Ascending aorta (tissue), 2 donors: ENCODE data around the gene UST. TPM values are rescaled to one million over a fixed set of nuclear protein-coding genes. Genes with fewer than 3 reads are reported as not detected.

ENCODE experiments used
- DNase-seq, 2 donors: peaks; one replicate each; pipeline ENCODE4 v3.0.0-alpha.2; 2019; ENCODE audit warnings: low spot score in 2 of 2
- H3K27ac ChIP-seq, 2 donors: fragments of 200-600 bp; sonication (generic); one replicate each; pipeline ENCODE4 v1.5.1; 2016 to 2017; ENCODE audit warnings: mild to moderate bottlenecking in 1 of 2
- H3K27me3 ChIP-seq: fragments of 200-600 bp; sonication (generic); one replicate; pipeline ENCODE4 v1.5.1; 2017
- H3K36me3 ChIP-seq, 2 donors: fragments of 200-600 bp; sonication (generic); one replicate each; pipeline ENCODE4 v1.5.1; 2016
- H3K4me1 ChIP-seq, 2 donors: fragments of 200-600 bp; sonication (generic); one replicate each; pipeline ENCODE4 v1.5.1; 2016 to 2017; ENCODE audit warnings: mild to moderate bottlenecking in 1 of 2
- H3K4me3 ChIP-seq, 2 donors: fragments of 200-600 bp; sonication (generic); one replicate each; pipeline ENCODE4 v1.5.1; 2016 to 2017; ENCODE audit warnings: mild to moderate bottlenecking in 1 of 2
- H3K9me3 ChIP-seq, 2 donors: fragments of 200-600 bp; sonication (generic); one replicate each; pipeline ENCODE4 v1.5.1; 2016
- CTCF ChIP-seq, 3 experiments: fragments of 200-600 bp in 2 of 3; fragments of 450-650 bp in 1 of 3; sonication (generic) in 2 of 3; IDR thresholded peaks; one replicate each; pipeline ENCODE4 v1.5.1; 2016 to 2019; ENCODE audit warnings: antibody characterized with exemption in 3 of 3, mild to moderate bottlenecking in 1 of 3, moderate library complexity in 1 of 3
- intact Hi-C: fragments of 100-400 bp; cut with DNase I; formaldehyde crosslinking; loops from one replicate; pipeline ENCODE4 v1.15.1; 2023
- total RNA-seq: library from RNA; depleted of rRNA; stranded (reverse); fragments of >200 nt; gene quantifications from one replicate; pipeline ENCODE4 v1.1.0, GENCODE V29; 2016

UST gene
- total RNA-seq, 1 donor from 2014 or later = 27.0 TPM

- peaks cover 4 to 14% of the 10 kb centered on the region in 2 donors for H3K4me1 ChIP-seq
- intact Hi-C loops = no loop called here
- no peak overlapping the region for H3K27ac ChIP-seq
- no peaks in the 10 kb centered on the region for H3K36me3 ChIP-seq
- DNase-seq = no peak
- no peak for TF ChIP-seq CTCF (IDR thresholded peaks at IDR 0.05)
- no peaks in the 10 kb centered on the region for H3K9me3 ChIP-seq
- H3K27me3 ChIP-seq = no peaks in the 10 kb centered on the region
- no peak overlapping the region for H3K4me3 ChIP-seq
These were observed 218.5 kb downstream of the UST start for GRCh38 chr6:148965287-148965686.

- intact Hi-C loops = no loop called here
- DNase-seq = no peak
- no peak for TF ChIP-seq CTCF (IDR thresholded peaks at IDR 0.05)
- no peaks in the 10 kb centered on the region for H3K9me3 ChIP-seq
- H3K27ac ChIP-seq = no peak overlapping the region
- no peaks in the 10 kb centered on the region for H3K27me3 ChIP-seq
- H3K36me3 ChIP-seq = no peaks in the 10 kb centered on the region
- peaks cover 4 to 19% of the 10 kb centered on the region in 2 donors for H3K4me1 ChIP-seq
- H3K4me3 ChIP-seq = no peak overlapping the region
These were observed 220.2 kb downstream of the UST start for GRCh38 chr6:148967011-148967520.

DNA sequence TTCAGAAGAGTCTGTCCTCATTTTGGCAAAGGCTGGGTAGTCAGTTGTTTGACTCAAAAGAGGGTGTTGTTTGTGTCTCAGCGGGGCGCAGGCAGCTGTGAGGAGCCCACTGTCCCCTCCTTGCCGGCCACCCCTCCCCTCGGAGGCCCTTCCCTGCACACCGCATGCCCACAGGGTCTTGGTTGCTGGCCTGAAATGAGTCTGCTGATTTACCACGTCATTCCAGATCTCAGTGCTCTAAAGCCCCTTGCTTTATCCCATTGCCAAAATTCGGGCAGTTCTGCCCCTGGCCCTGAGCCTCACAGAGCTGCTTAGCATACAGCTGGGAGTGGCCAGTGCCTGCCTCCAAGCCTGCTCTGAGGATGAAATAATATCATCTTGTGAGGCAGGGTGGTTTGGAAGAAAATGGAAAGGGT is 220.7 kb downstream of the UST start:
- no peak for DNase-seq
- H3K4me3 ChIP-seq = no peak overlapping the region
- no peak overlapping the region for H3K27ac ChIP-seq
- peaks cover 4 to 19% of the 10 kb centered on the region in 2 donors for H3K4me1 ChIP-seq
- no peak for TF ChIP-seq CTCF (IDR thresholded peaks at IDR 0.05)
- H3K36me3 ChIP-seq = no peaks in the 10 kb centered on the region
- H3K9me3 ChIP-seq = no peaks in the 10 kb centered on the region
- intact Hi-C loops = no loop called here
- no peaks in the 10 kb centered on the region for H3K27me3 ChIP-seq

- peaks cover 4 to 19% of the 10 kb centered on the region in 2 donors for H3K4me1 ChIP-seq
- H3K4me3 ChIP-seq = no peak overlapping the region
- no peaks in the 10 kb centered on the region for H3K36me3 ChIP-seq
- H3K27me3 ChIP-seq = no peaks in the 10 kb centered on the region
- DNase-seq = no peak
- peak overlapping the region in 1 of 2 donors; percentile 34 for H3K27ac ChIP-seq
- TF ChIP-seq CTCF (IDR thresholded peaks at IDR 0.05) = no peak
- intact Hi-C loops = no loop called here
- no peaks in the 10 kb centered on the region for H3K9me3 ChIP-seq
These were observed 222.2 kb downstream of the UST start for GRCh38 chr6:148968771-148969602.

DNA sequence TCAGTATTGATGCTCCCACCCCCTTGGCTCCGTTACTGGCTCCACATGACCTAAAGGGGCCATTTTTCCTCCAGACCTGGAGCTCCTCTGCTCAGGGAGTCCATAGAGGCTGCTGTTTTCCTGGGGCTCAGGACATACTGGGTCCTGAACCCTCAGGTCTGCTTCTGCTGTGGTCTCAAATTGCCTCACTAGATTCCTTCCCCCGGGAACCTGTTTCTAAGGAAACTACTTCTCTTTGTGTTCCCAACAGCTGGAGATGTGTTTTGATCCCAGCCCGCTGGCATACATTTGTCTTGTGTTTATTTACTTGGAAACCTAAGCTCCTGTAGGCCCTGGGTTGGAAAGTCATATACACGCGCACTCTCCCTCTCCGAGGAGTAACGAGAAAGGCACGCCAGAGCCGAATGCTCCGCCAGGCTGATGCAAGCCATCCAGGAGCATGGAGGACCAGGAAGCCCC is 222.8 kb downstream of the UST start:
- Histone ChIP-seq H3K36me3 (no peaks in the 10 kb centered on the region), H3K9me3 (no peaks in the 10 kb centered on the region), H3K27me3 (no peaks in the 10 kb centered on the region), H3K4me3 (no peak overlapping the region), H3K4me1 (peaks cover 4 to 19% of the 10 kb centered on the region in 2 donors), H3K27ac (peak overlapping the region in 1 of 2 donors; percentile 34)
- no peak for DNase-seq
- TF ChIP-seq CTCF (IDR thresholded peaks at IDR 0.05) = no peak
- intact Hi-C loops = no loop called here
